ENCODE results near the gene ADAMTSL1. TPM values are rescaled to one million over a fixed set of nuclear protein-coding genes. Genes with fewer than 3 reads are reported as not detected.
A peak's percentile ranks its signal among the peaks of the same experiment; 100 is the strongest.

The ADAMTSL1 gene
- total RNA-seq, 2 donors from 2014 or later = 2.5 to 3.8 TPM

DNA sequence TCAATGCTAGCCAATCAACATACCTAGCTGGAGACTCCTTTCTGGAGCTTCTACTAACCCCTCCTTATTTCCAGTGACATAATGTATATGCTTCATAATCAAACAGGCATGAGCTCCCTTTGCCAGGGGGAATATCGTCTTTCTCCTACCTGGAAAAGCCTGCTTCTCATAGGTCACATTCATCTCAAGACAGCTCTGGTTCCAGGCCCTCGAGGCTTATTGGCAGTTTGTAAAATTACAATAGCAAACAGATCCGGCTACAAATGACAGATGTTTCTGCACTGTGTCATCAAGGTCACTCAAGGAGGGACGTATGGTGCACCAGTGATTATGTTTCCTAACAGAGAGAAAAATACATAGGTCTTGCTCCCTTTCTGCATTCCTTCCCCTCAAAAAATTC, 419.1 kb downstream of the ADAMTSL1 start:
- ATAC-seq = no peak
- no peak for DNase-seq
- intact Hi-C loops (cut with DNase I) = no loop called here

DNA sequence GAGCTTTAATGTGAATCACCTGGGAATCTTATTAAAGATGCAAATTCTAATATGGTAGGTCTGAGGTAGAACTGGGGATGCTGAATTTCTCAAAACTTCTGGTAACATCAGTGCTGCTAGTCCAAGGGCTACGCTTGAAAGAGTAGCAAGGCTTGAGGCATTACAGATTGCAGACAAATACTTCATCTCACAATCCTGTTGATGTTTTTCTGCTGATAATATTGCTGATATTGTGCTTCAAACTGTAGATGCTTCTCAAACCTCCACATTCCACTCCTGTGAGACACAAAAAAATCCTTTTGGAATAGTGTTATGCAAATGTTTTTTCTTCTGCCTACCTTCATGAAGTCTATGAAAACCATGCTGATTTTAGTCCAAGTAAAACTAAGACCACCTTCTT, 419.5 kb downstream of the ADAMTSL1 start:
- no peak for ATAC-seq
- intact Hi-C loops (cut with DNase I) = no loop called here

DNA sequence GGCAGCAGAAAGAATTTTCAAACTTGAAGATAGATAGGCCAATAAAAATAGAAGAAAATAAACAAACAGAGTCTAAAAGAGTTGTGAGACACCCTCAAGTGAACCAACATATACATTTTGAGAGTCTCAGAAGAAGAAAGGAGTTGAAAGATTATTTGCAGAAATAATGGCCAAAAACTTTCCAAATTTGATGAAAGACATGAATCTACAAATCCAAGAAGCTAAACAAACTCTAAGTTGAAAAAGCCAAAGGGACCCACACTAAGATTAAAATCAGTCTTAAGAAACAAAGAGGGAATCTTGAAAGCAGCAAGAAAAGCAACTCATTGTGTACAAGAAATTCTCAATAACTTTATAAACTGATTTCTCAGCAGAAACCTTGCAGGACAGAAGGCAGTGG, 422.1 kb downstream of the ADAMTSL1 start:
- ATAC-seq (no peak), DNase-seq (no peak)
- intact Hi-C loops (cut with DNase I) = no loop called here

More for the DNA sequence above, 419.5 kb downstream of the ADAMTSL1 start:
- no peak for DNase-seq

- intact Hi-C loops (cut with DNase I) = no loop called here
- ATAC-seq (no peak), DNase-seq (no peak)
These were observed 422.7 kb downstream of the ADAMTSL1 start for GRCh38 chr9:18896531-18897179.

- intact Hi-C loops (cut with DNase I) = no loop called here
- ATAC-seq (no peak), DNase-seq (no peak)
These were observed 429.5 kb downstream of the ADAMTSL1 start for GRCh38 chr9:18903450-18903849.

GRCh38 chr9:18905028-18905882, 431.3 kb downstream of the ADAMTSL1 start:
- ATAC-seq = no peak
- intact Hi-C loops (cut with DNase I) = no loop called here
- no peak for DNase-seq

DNA sequence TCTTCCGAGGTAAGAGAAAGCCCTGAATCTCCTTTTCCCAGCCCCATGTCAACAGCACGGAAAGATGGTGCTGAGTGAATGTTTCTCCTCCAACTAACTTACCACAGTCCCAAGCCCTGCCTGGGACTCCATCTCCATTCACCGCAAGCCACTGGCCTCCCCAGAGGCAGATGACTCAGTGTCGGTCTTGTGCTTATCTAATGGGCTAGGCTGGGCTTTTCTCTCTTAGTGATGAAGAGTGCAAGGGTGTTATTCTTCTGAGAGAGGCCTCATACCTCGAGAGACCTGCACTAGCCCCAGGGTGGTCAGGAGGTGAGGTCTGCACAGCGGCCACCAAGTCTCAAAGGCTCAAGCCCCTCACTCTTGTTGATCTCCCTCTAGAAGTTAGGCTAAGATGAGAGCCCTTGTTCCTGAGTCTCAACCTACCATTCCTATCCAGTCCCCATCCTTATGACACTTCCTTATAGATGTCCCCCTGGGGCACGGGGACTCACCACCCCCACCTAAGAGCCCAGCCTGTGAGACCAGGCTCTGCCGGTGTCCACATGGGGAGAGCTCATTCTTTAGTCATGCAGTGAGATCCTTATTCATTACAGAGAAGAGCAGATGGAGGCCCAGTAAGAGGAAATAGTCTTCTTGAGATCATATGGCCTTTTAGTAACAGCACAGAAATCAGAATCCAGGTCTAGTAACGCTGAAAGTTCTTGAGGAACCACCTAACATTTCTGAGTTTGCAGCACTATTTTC, 432.1 kb downstream of the ADAMTSL1 start:
- ATAC-seq (no peak), DNase-seq (no peak)
- intact Hi-C loops (cut with DNase I) = no loop called here

DNA sequence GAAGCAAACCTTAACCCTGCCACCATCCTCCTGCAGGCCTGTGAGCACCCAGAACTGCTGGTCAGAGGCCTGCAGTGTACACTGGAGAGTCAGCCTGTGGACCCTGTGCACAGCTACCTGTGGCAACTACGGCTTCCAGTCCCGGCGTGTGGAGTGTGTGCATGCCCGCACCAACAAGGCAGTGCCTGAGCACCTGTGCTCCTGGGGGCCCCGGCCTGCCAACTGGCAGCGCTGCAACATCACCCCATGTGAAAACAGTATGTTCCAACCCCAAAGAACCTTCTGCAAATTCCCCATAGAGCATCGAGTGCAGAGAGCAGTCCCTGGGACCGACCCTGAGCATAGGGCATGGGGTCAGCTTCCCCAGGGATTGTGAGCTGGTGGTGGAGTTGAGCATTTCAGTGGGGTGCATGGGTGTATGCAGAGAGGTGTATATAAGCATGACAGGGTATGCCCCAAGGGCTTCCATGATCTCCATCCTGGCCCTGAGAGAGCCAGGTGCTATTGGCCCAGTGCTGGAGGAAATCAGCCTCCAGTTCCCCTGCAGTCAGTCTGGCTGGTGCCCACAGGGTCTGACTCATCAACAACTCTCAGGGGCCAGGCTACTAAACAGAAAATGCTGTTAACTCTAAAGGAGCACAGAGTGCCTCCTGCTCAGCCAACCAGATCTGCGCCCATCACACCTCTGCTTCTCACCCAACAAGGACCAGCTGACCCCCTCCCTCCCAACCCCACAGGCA, 432.9 kb downstream of the ADAMTSL1 start:
- ATAC-seq (peak in 1 of 2 donors; percentile 43), DNase-seq (no peak)
- intact Hi-C loops (cut with DNase I) = no loop called here

DNA sequence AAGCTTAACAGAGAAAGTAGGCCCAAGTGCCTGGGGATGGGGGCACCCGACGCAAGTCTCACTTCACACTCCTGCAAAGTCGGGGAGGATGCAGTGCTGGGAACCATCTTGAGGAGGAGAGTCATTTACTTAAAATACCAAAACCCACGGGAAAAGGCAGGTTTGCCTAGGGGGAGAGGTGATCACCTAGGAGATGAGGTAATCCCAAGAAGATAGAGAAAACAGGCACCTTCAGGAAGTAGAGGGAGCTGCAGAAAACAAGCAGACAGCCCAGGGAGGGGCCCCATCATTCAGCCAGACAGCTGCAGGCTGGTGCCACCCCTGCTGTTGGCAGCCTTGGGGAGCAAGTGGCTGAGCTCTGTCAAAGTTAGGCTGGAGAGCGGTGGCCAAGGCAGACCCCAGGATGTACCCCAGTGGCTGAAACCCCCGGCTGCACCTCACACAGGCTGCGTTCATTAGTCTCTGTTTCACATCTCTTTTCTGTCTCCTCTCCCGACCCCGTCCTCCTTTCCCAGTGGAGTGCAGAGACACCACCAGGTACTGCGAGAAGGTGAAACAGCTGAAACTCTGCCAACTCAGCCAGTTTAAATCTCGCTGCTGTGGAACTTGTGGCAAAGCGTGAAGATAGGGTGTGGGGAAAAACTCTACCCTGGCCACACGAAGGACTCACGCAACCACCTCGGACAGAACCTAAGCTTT, 434.1 kb downstream of the ADAMTSL1 start:
- ATAC-seq (no peak), DNase-seq (no peak)
- intact Hi-C loops (cut with DNase I) = no loop called here

DNA sequence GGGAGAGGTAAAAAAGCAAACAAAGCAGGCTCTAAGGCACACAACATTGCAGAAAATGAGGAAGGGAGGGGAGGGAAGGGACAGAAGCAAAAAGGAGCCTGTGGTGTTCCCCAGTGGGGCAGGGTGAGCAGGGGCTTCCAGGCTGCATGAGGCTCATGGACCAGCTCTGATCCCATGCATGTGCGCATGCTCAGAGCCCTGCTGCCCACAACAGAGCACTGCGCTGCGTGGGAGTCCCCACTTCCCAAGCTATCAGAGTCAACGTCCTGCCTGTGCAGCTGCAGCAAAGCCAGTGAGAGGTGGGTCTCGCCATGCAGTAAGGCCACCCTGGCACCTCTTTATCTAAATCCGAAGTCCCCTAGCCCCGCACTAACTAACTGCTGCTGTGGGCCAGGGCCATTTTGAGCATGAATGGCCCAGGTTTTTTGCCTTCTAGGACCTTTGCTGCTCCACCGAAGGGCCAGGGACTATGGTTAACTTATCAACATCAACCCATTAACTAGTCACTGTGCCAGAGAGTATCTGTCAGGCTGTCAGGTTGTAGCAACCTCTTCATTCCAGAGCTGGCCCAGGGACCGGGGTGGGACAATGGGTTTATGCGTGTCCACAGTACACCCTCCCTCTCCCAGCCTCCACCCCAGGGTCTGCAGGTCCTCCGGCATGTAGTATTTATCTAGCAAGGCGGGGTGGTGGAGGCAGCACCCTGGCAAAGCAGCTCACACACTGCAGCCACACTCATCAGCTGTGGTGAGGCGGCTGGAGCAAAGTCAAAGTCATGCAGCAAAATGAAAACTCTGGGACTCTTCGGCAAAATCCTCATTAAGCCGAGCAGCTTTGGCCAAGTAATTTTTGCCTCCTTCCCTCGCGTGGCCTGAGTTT, 435.4 kb downstream of the ADAMTSL1 start:
- intact Hi-C loops (cut with DNase I) = no loop called here
- DNase-seq (no peak), ATAC-seq (no peak)

DNA sequence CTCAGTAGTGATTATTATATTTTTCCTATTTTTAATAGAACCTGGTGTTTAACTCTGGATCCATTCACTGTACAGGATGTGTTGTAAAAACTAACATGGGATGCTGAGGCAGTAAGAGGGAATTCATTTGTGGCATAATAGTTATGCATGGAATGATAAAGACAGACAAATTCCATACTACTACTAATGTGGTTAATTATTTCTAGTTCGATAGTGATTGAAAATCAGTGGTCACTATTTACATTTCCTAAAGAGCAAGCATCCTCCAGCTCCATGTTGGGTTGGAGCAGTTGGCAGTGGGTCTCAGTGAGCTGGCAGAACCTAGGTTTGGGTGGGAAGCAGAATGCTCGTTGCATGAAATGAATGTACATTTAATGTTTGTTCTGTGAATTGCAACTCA, 436.5 kb downstream of the ADAMTSL1 start:
- intact Hi-C loops (cut with DNase I) = no loop called here
- no peak for DNase-seq
- ATAC-seq = no peak

- ATAC-seq (no peak), DNase-seq (no peak)
- intact Hi-C loops (cut with DNase I) = no loop called here
These were observed 437.0 kb downstream of the ADAMTSL1 start for GRCh38 chr9:18910916-18911315.

- ATAC-seq = no peak
- no peak for DNase-seq
- intact Hi-C loops (cut with DNase I) = no loop called here
These were observed 437.9 kb downstream of the ADAMTSL1 start for GRCh38 chr9:18911714-18912342.

GRCh38 chr9:18920141-18921084, 446.5 kb downstream of the ADAMTSL1 start:
- no peak for DNase-seq
- ATAC-seq = no peak
- intact Hi-C loops (cut with DNase I) = no loop called here

GRCh38 chr9:18921366-18922075, 447.6 kb downstream of the ADAMTSL1 start:
- no peak for ATAC-seq
- intact Hi-C loops (cut with DNase I) = no loop called here

More at GRCh38 chr9:18921366-18922075, 447.6 kb downstream of the ADAMTSL1 start:
- no peak for DNase-seq
